ENCODE results near the gene PNMA6E.

PNMA6E gene

DNA sequence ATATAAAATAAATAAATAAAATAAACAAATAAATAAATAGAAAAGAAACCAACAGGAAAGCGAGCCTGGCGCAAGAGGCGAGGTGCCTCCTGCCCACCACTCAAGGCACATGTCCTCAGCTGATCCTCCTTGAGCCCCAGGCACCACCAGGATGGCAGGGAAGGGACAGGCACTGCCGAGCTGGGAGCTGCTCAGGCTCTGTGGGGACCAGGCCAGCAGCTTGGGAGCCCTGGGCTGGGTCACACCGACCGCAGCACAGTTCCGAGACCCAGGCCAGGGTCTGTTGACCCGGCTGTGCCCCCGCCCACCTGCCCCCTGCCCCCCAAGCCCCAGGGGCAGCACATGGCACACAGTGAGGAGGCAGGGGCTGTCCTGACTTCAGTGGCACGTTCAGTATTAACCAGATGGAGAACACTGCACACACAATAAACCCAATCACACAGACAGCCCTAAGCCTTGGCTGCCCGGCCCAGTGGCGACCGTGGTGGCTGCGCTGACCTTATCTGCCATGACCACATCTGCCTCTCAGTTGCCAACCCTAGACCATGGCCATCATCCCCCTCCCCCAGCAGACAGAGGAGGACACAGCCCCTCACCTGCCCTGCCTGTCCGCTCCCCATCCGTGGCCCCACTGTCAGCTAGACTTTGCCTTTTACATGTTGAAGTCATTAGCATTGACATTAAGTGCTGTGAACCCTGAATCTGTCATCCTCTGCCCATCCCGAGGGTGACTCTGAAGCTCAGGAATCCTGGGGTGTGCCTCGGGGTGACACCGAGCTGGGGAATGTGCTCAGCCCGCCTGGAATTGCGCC is 47.6 kb upstream of the PNMA6E start:
- Histone ChIP-seq H3K23ac (ENCODE audit: low read depth, low read length, poor library complexity) (no peak overlapping the region), H4K8ac (ENCODE audit: low read depth, low read length) (no peak overlapping the region), H2BK15ac (ENCODE audit: low read length) (no peak overlapping the region), H3K27me3 (ENCODE audit: control insufficient read depth in 3 of 3, insufficient read depth in 3 of 3, low read depth in 1 of 3, low read length in 3 of 3) (peaks cover 0 to 17% (median 0%) of the 10 kb centered on the region in 3 experiments), H2BK12ac (ENCODE audit: low read length) (no peak overlapping the region), H2AK5ac (ENCODE audit: low read depth, low read length) (no peak overlapping the region), H3K9me3 (replicated peaks in 1 of 2; ENCODE audit: control insufficient read depth in 2 of 2, insufficient read depth in 1 of 2, low read depth in 1 of 2, low read length in 2 of 2) (no peaks in the 10 kb centered on the region), H3K9ac (ENCODE audit: low read depth, low read length, poor library complexity) (no peak overlapping the region), H3K4me1 (ENCODE audit: control insufficient read depth in 2 of 2, insufficient read depth in 1 of 2, low read depth in 1 of 2, low read length in 2 of 2) (no peaks in the 10 kb centered on the region), H2BK120ac (ENCODE audit: low read depth, low read length) (no peak overlapping the region), H3K4me3 (ENCODE audit: low read length in 2 of 2) (no peak overlapping the region), H3K79me1 (ENCODE audit: low read depth, low read length) (peaks cover 1% of the 10 kb centered on the region), H2BK5ac (ENCODE audit: low read length) (no peak overlapping the region), H3K4me2 (ENCODE audit: insufficient read depth, low read length, poor library complexity, severe bottlenecking) (no peak overlapping the region), H3K18ac (ENCODE audit: low read length) (no peak overlapping the region), H2AFZ (ENCODE audit: low read length) (no peak overlapping the region), H3K4ac (ENCODE audit: low read length) (no peak overlapping the region), H3K27ac (replicated peaks; ENCODE audit: low read length) (no peak overlapping the region), H3K36me3 (replicated peaks in 1 of 2; ENCODE audit: control insufficient read depth in 2 of 2, insufficient read depth in 2 of 2, low read length in 2 of 2) (peaks cover 2 to 8% of the 10 kb centered on the region in 2 donors), H3K14ac (ENCODE audit: low read length) (no peak overlapping the region), H4K91ac (ENCODE audit: low read depth, low read length, poor library complexity) (no peak overlapping the region)
- DNase-seq (ENCODE audit: low spot score), result no peak
- no CpG with 5 or more reads among the region's 21 CpGs for WGBS, 2 donors (ENCODE audit: extremely low coverage in 2 of 2, insufficient read length in 2 of 2, insufficient replicate concordance in 1 of 2)

- Histone ChIP-seq H3K4me2 (ENCODE audit: insufficient read depth, low read length, poor library complexity, severe bottlenecking) (no peak overlapping the region), H4K91ac (ENCODE audit: low read depth, low read length, poor library complexity) (no peak overlapping the region), H2AK5ac (ENCODE audit: low read depth, low read length) (no peak overlapping the region), H3K9me3 (replicated peaks in 1 of 2; ENCODE audit: control insufficient read depth in 2 of 2, insufficient read depth in 1 of 2, low read depth in 1 of 2, low read length in 2 of 2) (no peaks in the 10 kb centered on the region), H3K18ac (ENCODE audit: low read length) (no peak overlapping the region), H3K23ac (ENCODE audit: low read depth, low read length, poor library complexity) (no peak overlapping the region), H2AFZ (ENCODE audit: low read length) (no peak overlapping the region), H2BK120ac (ENCODE audit: low read depth, low read length) (no peak overlapping the region), H4K8ac (ENCODE audit: low read depth, low read length) (no peak overlapping the region), H2BK15ac (ENCODE audit: low read length) (no peak overlapping the region), H3K36me3 (replicated peaks in 1 of 2; ENCODE audit: control insufficient read depth in 2 of 2, insufficient read depth in 2 of 2, low read length in 2 of 2) (peaks cover 2 to 8% of the 10 kb centered on the region in 2 donors), H3K14ac (ENCODE audit: low read length) (no peak overlapping the region), H3K4me3 (ENCODE audit: low read length in 2 of 2) (no peak overlapping the region), H2BK12ac (ENCODE audit: low read length) (no peak overlapping the region), H3K27ac (replicated peaks; ENCODE audit: low read length) (no peak overlapping the region), H3K27me3 (ENCODE audit: control insufficient read depth in 3 of 3, insufficient read depth in 3 of 3, low read depth in 1 of 3, low read length in 3 of 3) (peaks cover 0 to 17% (median 0%) of the 10 kb centered on the region in 3 experiments), H3K79me1 (ENCODE audit: low read depth, low read length) (peaks cover 1% of the 10 kb centered on the region), H3K4me1 (ENCODE audit: control insufficient read depth in 2 of 2, insufficient read depth in 1 of 2, low read depth in 1 of 2, low read length in 2 of 2) (no peaks in the 10 kb centered on the region), H2BK5ac (ENCODE audit: low read length) (peak overlapping the region; percentile 53), H3K9ac (ENCODE audit: low read depth, low read length, poor library complexity) (no peak overlapping the region), H3K4ac (ENCODE audit: low read length) (no peak overlapping the region)
- WGBS, 2 donors (ENCODE audit: extremely low coverage in 2 of 2, insufficient read length in 2 of 2, insufficient replicate concordance in 1 of 2), result no CpG with 5 or more reads among the region's 8 CpGs
- no peak for DNase-seq (ENCODE audit: low spot score)
Measured at GRCh38 chrX:153447581-153447960, 46.4 kb upstream of the PNMA6E start.

- Histone ChIP-seq H3K27ac (replicated peaks; ENCODE audit: low read length) (no peak overlapping the region), H3K79me1 (ENCODE audit: low read depth, low read length) (peaks cover 1% of the 10 kb centered on the region), H2BK12ac (ENCODE audit: low read length) (no peak overlapping the region), H3K4me3 (ENCODE audit: low read length in 2 of 2) (no peak overlapping the region), H3K18ac (ENCODE audit: low read length) (no peak overlapping the region), H2AK5ac (ENCODE audit: low read depth, low read length) (no peak overlapping the region), H3K9me3 (replicated peaks in 1 of 2; ENCODE audit: control insufficient read depth in 2 of 2, insufficient read depth in 1 of 2, low read depth in 1 of 2, low read length in 2 of 2) (no peaks in the 10 kb centered on the region), H3K23ac (ENCODE audit: low read depth, low read length, poor library complexity) (no peak overlapping the region), H2BK15ac (ENCODE audit: low read length) (no peak overlapping the region), H2BK120ac (ENCODE audit: low read depth, low read length) (no peak overlapping the region), H3K4ac (ENCODE audit: low read length) (no peak overlapping the region), H3K4me1 (ENCODE audit: control insufficient read depth in 2 of 2, insufficient read depth in 1 of 2, low read depth in 1 of 2, low read length in 2 of 2) (no peaks in the 10 kb centered on the region), H3K27me3 (ENCODE audit: control insufficient read depth in 3 of 3, insufficient read depth in 3 of 3, low read depth in 1 of 3, low read length in 3 of 3) (peaks cover 0 to 17% (median 0%) of the 10 kb centered on the region in 3 experiments), H4K8ac (ENCODE audit: low read depth, low read length) (no peak overlapping the region), H3K9ac (ENCODE audit: low read depth, low read length, poor library complexity) (no peak overlapping the region), H2BK5ac (ENCODE audit: low read length) (peak overlapping the region; percentile 53), H3K14ac (ENCODE audit: low read length) (no peak overlapping the region), H4K91ac (ENCODE audit: low read depth, low read length, poor library complexity) (no peak overlapping the region), H2AFZ (ENCODE audit: low read length) (no peak overlapping the region), H3K36me3 (replicated peaks in 1 of 2; ENCODE audit: control insufficient read depth in 2 of 2, insufficient read depth in 2 of 2, low read length in 2 of 2) (peaks cover 2 to 8% of the 10 kb centered on the region in 2 donors), H3K4me2 (ENCODE audit: insufficient read depth, low read length, poor library complexity, severe bottlenecking) (no peak overlapping the region)
- WGBS, 2 donors (ENCODE audit: extremely low coverage in 2 of 2, insufficient read length in 2 of 2, insufficient replicate concordance in 1 of 2), result no CpG with 5 or more reads among the region's 17 CpGs
- no peak for DNase-seq (ENCODE audit: low spot score)
Measured at GRCh38 chrX:153446950-153447580, 45.9 kb upstream of the PNMA6E start.

DNA sequence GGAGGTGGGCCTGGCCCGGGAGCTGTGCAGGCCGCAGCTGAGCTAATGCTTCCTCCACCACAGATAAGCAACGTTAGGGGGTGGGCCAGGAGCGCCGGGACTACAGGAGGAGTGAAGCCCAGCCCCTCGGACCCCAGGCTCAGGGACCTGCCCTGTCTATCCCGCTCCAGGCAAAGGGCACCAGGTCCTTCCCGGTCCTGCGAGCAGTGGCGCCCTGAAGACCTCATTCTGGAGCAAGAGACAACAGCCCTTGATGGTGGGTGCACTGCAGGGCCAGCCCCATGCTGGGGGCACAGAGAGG is 45.4 kb upstream of the PNMA6E start:
- peaks cover 1% of the 10 kb centered on the region for H3K79me1 ChIP-seq (ENCODE audit: low read depth, low read length)
- no peak overlapping the region for H2AFZ ChIP-seq (ENCODE audit: low read length)
- H3K18ac ChIP-seq (ENCODE audit: low read length), result no peak overlapping the region
- H3K23ac ChIP-seq (ENCODE audit: low read depth, low read length, poor library complexity), result no peak overlapping the region
- H3K4ac ChIP-seq (ENCODE audit: low read length), result no peak overlapping the region
- H4K8ac ChIP-seq (ENCODE audit: low read depth, low read length), result no peak overlapping the region
- H2BK120ac ChIP-seq (ENCODE audit: low read depth, low read length), result no peak overlapping the region
- H3K4me1 ChIP-seq (ENCODE audit: control insufficient read depth in 2 of 2, insufficient read depth in 1 of 2, low read depth in 1 of 2, low read length in 2 of 2), result no peaks in the 10 kb centered on the region
- H3K4me3 ChIP-seq (ENCODE audit: low read length in 2 of 2), result no peak overlapping the region
- H4K91ac ChIP-seq (ENCODE audit: low read depth, low read length, poor library complexity), result no peak overlapping the region
- no peak overlapping the region for H2BK5ac ChIP-seq (ENCODE audit: low read length)
- no peak overlapping the region for H3K4me2 ChIP-seq (ENCODE audit: insufficient read depth, low read length, poor library complexity, severe bottlenecking)
- H2AK5ac ChIP-seq (ENCODE audit: low read depth, low read length), result no peak overlapping the region
- no peak overlapping the region for H2BK12ac ChIP-seq (ENCODE audit: low read length)
- no peak for DNase-seq (ENCODE audit: low spot score)
- H3K9ac ChIP-seq (ENCODE audit: low read depth, low read length, poor library complexity), result no peak overlapping the region
- H3K9me3 ChIP-seq (replicated peaks in 1 of 2; ENCODE audit: control insufficient read depth in 2 of 2, insufficient read depth in 1 of 2, low read depth in 1 of 2, low read length in 2 of 2), result no peaks in the 10 kb centered on the region
- H3K27me3 ChIP-seq (ENCODE audit: control insufficient read depth in 3 of 3, insufficient read depth in 3 of 3, low read depth in 1 of 3, low read length in 3 of 3), result peaks cover 0 to 17% (median 0%) of the 10 kb centered on the region in 3 experiments
- peaks cover 2 to 8% of the 10 kb centered on the region in 2 donors for H3K36me3 ChIP-seq (replicated peaks in 1 of 2; ENCODE audit: control insufficient read depth in 2 of 2, insufficient read depth in 2 of 2, low read length in 2 of 2)
- H2BK15ac ChIP-seq (ENCODE audit: low read length), result no peak overlapping the region
- no CpG with 5 or more reads among the region's 10 CpGs for WGBS, 2 donors (ENCODE audit: extremely low coverage in 2 of 2, insufficient read length in 2 of 2, insufficient replicate concordance in 1 of 2)
- no peak overlapping the region for H3K27ac ChIP-seq (replicated peaks; ENCODE audit: low read length)
- H3K14ac ChIP-seq (ENCODE audit: low read length), result no peak overlapping the region

All from neuronal stem cell (in vitro differentiated cells).